ENCODE results near the gene HNRNPA2B1.

Gene HNRNPA2B1

GRCh38 chr7:26183545-26184280 lies 16.8 kb downstream of the HNRNPA2B1 start:
- no peak for TF ChIP-seq GATA2 (IDR thresholded peaks at IDR 0.05; ENCODE audit: low read depth, low read length)
- no peak for TF ChIP-seq GATA3 (IDR thresholded peaks at IDR 0.05; ENCODE audit: low read depth, low read length)

GRCh38 chr7:26182706-26183105 lies 17.8 kb downstream of the HNRNPA2B1 start:
- TF ChIP-seq GATA2 (IDR thresholded peaks at IDR 0.05; ENCODE audit: low read depth, low read length) (no peak), GATA3 (IDR thresholded peaks at IDR 0.05; ENCODE audit: low read depth, low read length) (no peak)

GRCh38 chr7:26182283-26182682 lies 18.3 kb downstream of the HNRNPA2B1 start:
- TF ChIP-seq GATA3 (IDR thresholded peaks at IDR 0.05; ENCODE audit: low read depth, low read length) (no peak), GATA2 (IDR thresholded peaks at IDR 0.05; ENCODE audit: low read depth, low read length) (no peak)

GRCh38 chr7:26181474-26182227 lies 18.9 kb downstream of the HNRNPA2B1 start:
- no peak for TF ChIP-seq GATA3 (IDR thresholded peaks at IDR 0.05; ENCODE audit: low read depth, low read length)
- TF ChIP-seq GATA2 (IDR thresholded peaks at IDR 0.05; ENCODE audit: low read depth, low read length) = no peak

GRCh38 chr7:26180792-26181198 lies 19.8 kb downstream of the HNRNPA2B1 start:
- TF ChIP-seq GATA2 (IDR thresholded peaks at IDR 0.05; ENCODE audit: low read depth, low read length) = no peak
- TF ChIP-seq GATA3 (IDR thresholded peaks at IDR 0.05; ENCODE audit: low read depth, low read length) = no peak

GRCh38 chr7:26179826-26180497 lies 20.6 kb downstream of the HNRNPA2B1 start:
- TF ChIP-seq GATA2 (IDR thresholded peaks at IDR 0.05; ENCODE audit: low read depth, low read length) (no peak), GATA3 (IDR thresholded peaks at IDR 0.05; ENCODE audit: low read depth, low read length) (no peak)

- TF ChIP-seq GATA2 (IDR thresholded peaks at IDR 0.05; ENCODE audit: low read depth, low read length) (no peak), GATA3 (IDR thresholded peaks at IDR 0.05; ENCODE audit: low read depth, low read length) (no peak)
These were observed 21.1 kb downstream of the HNRNPA2B1 start for GRCh38 chr7:26179422-26179821.

GRCh38 chr7:26178272-26178960 lies 22.1 kb downstream of the HNRNPA2B1 start:
- TF ChIP-seq GATA3 (IDR thresholded peaks at IDR 0.05; ENCODE audit: low read depth, low read length) (no peak), GATA2 (IDR thresholded peaks at IDR 0.05; ENCODE audit: low read depth, low read length) (no peak)

GRCh38 chr7:26172048-26172447 lies 28.5 kb downstream of the HNRNPA2B1 start:
- TF ChIP-seq GATA3 (IDR thresholded peaks at IDR 0.05; ENCODE audit: low read depth, low read length) (no peak), GATA2 (IDR thresholded peaks at IDR 0.05; ENCODE audit: low read depth, low read length) (no peak)

- TF ChIP-seq GATA3 (IDR thresholded peaks at IDR 0.05; ENCODE audit: low read depth, low read length) (no peak), GATA2 (IDR thresholded peaks at IDR 0.05; ENCODE audit: low read depth, low read length) (no peak)
These were observed 28.9 kb downstream of the HNRNPA2B1 start for GRCh38 chr7:26171601-26172000.

GRCh38 chr7:26170663-26171062 lies 29.9 kb downstream of the HNRNPA2B1 start:
- TF ChIP-seq GATA3 (IDR thresholded peaks at IDR 0.05; ENCODE audit: low read depth, low read length) (no peak), GATA2 (IDR thresholded peaks at IDR 0.05; ENCODE audit: low read depth, low read length) (no peak)

GRCh38 chr7:26169271-26169670 lies 31.3 kb downstream of the HNRNPA2B1 start:
- TF ChIP-seq GATA2 (IDR thresholded peaks at IDR 0.05; ENCODE audit: low read depth, low read length) = no peak
- no peak for TF ChIP-seq GATA3 (IDR thresholded peaks at IDR 0.05; ENCODE audit: low read depth, low read length)

- no peak for TF ChIP-seq GATA2 (IDR thresholded peaks at IDR 0.05; ENCODE audit: low read depth, low read length)
- TF ChIP-seq GATA3 (IDR thresholded peaks at IDR 0.05; ENCODE audit: low read depth, low read length) = no peak
These were observed 32.0 kb downstream of the HNRNPA2B1 start for GRCh38 chr7:26168458-26169023.

All from SH-SY5Y (cell line).